Fibroblast of pulmonary artery (primary cell): ENCODE measurements around the gene AKR7A3.

Source experiments
- DNase-seq: peaks from one replicate; pipeline ENCODE4 v3.0.0-alpha.2; 2010; ENCODE audit warnings: low read depth
- H3K4me3 ChIP-seq: replicated peaks from 2 replicates; pipeline ENCODE4 v1.5.1; 2011; ENCODE audit warnings: low read depth, mild to moderate bottlenecking, control low read depth, low read length, moderate library complexity
- CTCF ChIP-seq: IDR thresholded peaks from 2 replicates; pipeline ENCODE4 v1.5.1; 2011; ENCODE audit warnings: mild to moderate bottlenecking, control low read depth, low read length, inconsistent platforms; ENCODE audit errors: missing control alignments

The AKR7A3 gene

DNA sequence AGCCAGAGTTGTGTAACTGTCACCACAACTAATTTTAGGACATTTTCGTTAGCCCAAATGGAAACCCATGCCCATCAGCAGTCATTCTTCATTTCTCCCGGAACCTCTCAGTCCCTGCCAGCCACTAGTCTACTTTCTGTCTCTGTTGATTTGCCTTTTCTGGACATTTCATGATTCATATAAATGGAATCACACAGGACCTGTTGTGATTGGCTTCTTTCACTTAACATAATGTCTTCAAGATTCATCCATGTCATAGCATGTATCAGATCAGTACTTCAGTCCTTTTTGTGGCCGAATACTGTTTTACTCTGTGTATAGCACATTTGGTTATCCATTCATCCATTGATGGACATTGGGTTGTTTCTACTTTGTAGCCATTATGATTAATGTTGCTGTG, 30.6 kb upstream of the AKR7A3 start:
- no peak overlapping the region for H3K4me3 ChIP-seq
- TF ChIP-seq CTCF = no peak
- DNase-seq = no peak

DNA sequence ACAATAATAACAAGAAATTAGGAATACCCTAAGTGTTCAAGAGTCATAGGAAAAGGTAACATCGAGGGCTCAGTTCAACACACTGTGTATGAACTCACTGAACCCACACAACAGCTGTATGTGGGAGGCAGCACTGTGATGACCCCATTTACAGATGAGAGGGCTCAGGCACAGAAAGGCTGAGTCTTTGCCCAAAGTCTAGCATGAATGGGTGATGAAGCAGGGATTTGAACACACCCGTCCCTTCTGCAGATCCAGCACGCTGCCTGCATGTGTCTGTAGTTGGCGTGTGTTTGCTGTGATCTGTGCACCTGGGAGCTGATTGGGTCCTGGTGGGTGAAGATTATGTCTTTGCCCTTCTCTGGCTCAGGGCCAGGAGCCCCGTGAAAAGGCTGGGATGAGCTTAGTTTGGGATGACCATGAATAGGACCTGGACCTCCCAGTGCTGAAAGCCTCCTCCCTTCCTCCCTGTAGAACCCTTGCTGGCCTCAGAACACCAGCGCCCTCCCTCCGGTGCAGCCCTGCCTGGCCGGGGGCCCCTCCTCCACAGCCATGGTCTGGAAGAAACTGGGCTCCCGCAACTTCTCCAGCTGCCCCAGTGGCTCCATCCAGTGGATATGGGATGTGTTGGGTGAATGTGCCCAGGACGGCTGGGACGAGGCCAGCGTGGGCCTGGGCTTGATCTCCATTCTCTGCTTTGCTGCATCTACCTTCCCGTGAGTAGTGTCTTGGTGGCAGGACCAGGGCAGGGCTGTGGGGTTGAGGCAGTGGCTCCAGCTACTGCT, 28.7 kb upstream of the AKR7A3 start:
- DNase-seq = no peak
- no peak for TF ChIP-seq CTCF
- H3K4me3 ChIP-seq = no peak overlapping the region

DNA sequence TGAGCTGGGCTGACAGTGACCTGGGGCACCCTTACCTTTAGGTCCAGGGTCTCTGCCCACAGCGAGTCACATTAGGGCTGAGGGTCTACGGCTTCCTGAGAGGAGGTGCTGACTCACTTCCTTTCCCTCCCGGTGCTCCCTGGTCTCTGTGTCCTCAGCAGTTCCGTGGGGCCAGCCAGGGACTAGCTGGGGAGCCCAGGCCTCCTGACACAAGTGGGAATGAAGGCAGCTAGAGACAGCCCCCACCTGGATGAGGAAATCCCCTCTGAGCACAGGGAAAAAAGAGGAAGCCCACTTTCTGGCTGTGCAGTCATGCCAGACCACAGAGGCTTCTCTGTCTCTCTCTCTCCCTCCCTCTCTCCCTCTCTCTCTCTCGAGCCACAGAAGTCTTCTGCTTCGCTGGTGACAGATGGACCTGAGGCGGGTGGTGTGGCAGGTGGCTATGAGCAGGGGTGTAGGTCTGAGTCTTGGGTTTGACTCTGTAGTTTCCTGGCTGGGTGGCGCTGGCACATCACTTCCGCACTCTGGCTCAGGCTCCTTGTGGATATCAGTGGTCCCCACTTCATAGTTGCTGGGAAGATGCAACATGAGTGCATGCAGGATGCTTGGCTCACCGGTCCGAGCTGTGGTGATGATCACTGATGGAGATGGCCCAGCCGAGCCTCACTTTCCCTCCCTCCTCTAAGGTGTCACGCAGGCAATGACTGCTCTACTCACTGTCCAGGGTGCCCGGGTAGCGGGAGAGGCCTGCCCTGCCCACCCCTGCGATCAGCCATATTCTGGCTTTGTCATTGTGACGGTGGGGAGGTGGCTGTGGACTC, 27.0 kb upstream of the AKR7A3 start:
- no peak for TF ChIP-seq CTCF
- H3K4me3 ChIP-seq = no peak overlapping the region
- peak; percentile 47 for DNase-seq

- DNase-seq = no peak
These were observed 25.7 kb upstream of the AKR7A3 start for GRCh38 chr1:19313961-19314882.

DNA sequence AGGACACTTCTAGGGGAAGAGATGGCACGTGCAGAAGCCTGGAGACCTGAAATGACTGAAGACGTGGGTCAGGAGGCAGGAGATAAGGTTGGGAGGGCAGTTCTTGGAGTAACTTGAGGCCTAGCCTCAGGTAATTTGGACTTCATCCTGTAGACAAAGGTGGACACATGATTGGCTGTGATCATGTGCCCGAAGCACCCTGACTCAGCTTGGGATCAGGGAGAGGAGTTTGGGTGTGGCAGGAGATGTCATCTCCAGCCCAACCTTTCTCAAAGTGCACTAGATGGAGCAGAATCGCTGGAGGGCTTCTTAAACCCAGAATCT, 25.0 kb upstream of the AKR7A3 start:
- no peak for DNase-seq
- no peak overlapping the region for H3K4me3 ChIP-seq
- no peak for TF ChIP-seq CTCF

More at GRCh38 chr1:19313961-19314882, 25.7 kb upstream of the AKR7A3 start:
- no peak overlapping the region for H3K4me3 ChIP-seq
- TF ChIP-seq CTCF = no peak

GRCh38 chr1:19312782-19313635, 24.4 kb upstream of the AKR7A3 start:
- peak overlapping the region; percentile 72 for H3K4me3 ChIP-seq
- DNase-seq = no peak
- no peak for TF ChIP-seq CTCF
